ENCODE measurements around the gene C1orf159. TPM values are rescaled to one million over a fixed set of nuclear protein-coding genes. Genes with fewer than 3 reads are reported as not detected.
A peak's percentile ranks its signal among the peaks of the same experiment; 100 is the strongest.

The C1orf159 gene
- total and polyA plus RNA-seq, 2 of the 8 experiments (the other 6 are each of a cell fraction or from before 2014, with no cell fraction given): 10.0 to 10.9 TPM

DNA sequence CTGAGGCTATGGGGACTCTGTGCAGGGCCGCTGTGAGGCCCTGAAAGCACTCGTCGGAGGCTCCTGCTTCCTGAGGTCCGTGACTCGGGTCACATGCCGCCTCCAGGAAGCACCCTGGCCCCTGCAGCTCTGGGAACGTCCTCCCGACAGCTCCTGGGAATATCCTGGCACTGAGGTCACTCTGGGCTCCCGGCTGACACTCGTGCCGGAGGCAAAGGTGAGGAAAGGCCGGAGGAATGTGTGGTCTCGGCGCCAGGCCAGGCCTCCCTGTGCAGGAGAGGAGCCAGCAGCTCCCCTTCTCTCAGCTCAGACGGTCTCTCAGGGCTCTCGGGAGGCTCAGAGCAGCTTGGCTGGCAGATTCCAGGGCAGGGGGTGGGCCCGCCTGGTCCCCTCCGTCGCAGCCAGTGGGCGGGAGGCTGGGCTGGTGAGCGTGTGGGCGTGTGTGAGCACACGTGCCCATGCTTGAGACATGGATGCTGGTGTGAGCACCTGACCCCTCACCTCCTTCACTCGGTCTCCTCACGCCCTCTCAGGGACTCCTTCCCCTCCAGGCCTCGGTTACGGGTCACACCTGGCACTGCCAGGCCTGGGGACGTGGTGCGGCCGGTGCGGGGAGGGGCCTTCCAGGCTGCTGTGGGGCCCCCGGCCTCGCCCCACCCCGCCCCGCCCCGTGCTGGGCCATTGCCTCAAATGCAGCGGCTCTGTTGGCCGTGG lies 36.3 kb downstream of the C1orf159 start (continued):
- TF ChIP-seq, protein P1, sequence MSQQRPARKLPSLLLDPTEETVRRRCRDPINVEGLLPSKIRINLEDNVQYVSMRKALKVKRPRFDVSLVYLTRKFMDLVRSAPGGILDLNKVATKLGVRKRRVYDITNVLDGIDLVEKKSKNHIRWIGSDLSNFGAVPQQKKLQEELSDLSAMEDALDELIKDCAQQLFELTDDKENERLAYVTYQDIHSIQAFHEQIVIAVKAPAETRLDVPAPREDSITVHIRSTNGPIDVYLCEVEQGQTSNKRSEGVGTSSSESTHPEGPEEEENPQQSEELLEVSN (IDR thresholded peaks at IDR 0.05): peak; percentile 94
- no peak for TF ChIP-seq KDM4A (IDR thresholded peaks at IDR 0.05; ENCODE audit: low read depth, low read length, severe bottlenecking)
- TF ChIP-seq SAP30 (IDR thresholded peaks at IDR 0.05; ENCODE audit: insufficient read depth, insufficient replicate concordance, low read length): no peak
- 0 out of 2 replicates have a peak, but pooled peaks have one; percentile 25 for TF ChIP-seq RBBP5 (IDR thresholded peaks at IDR 0.05; ENCODE audit: borderline replicate concordance, low read depth, low read length)
- TF ChIP-seq, protein P2, sequence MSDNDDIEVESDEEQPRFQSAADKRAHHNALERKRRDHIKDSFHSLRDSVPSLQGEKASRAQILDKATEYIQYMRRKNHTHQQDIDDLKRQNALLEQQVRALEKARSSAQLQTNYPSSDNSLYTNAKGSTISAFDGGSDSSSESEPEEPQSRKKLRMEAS (IDR thresholded peaks at IDR 0.05): peak; percentile 96
- peak; percentile 34; the same call in 1 of the 2 replicates for TF ChIP-seq EGR1 (IDR thresholded peaks at IDR 0.05; ENCODE audit: borderline replicate concordance, low read depth, low read length)
- no peak for TF ChIP-seq EZH2 (IDR thresholded peaks at IDR 0.05; ENCODE audit: low read depth, low read length, severe bottlenecking)
- TF ChIP-seq CBX8 (IDR thresholded peaks at IDR 0.05; ENCODE audit: borderline replicate concordance, low read depth, low read length): no peak

Data from H1 (cell line).